ENCODE data around the gene CA10. TPM values are rescaled to one million over a fixed set of nuclear protein-coding genes. Genes with fewer than 3 reads are reported as not detected.

The CA10 gene
- total RNA-seq, 2 experiments from 2014 or later, result not detected

DNA sequence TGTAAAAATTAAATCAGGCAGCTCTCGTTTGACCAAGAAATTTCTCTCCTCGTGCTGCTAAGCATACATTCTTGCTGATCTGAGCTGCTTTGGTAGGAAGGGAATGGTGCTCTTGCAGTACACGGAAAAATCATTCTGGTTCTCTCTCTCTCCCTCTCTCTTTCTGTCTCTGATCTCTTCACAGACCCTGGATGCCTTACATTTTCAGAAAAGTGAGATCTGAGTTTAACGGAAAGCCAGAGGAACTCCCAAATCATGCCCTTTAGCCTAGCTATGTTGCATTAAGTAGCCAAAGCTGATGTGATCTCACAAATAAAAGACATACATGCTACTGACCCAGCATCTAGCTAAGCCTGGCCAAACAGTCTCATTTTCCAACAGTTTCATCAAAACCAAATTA, 4.0 kb downstream of the CA10 start:
- peaks cover 49% of the 10 kb centered on the region for H3K27me3 Mint-ChIP-seq
- DNase-seq, result no peak
- no peaks in the 10 kb centered on the region for H3K9me3 Mint-ChIP-seq
- H3K27ac Mint-ChIP-seq, result no peak overlapping the region
- no peak overlapping the region for H3K4me3 Mint-ChIP-seq
- no peaks in the 10 kb centered on the region for H3K36me3 Mint-ChIP-seq
- H3K4me1 Mint-ChIP-seq, result peaks cover 5% of the 10 kb centered on the region

DNA sequence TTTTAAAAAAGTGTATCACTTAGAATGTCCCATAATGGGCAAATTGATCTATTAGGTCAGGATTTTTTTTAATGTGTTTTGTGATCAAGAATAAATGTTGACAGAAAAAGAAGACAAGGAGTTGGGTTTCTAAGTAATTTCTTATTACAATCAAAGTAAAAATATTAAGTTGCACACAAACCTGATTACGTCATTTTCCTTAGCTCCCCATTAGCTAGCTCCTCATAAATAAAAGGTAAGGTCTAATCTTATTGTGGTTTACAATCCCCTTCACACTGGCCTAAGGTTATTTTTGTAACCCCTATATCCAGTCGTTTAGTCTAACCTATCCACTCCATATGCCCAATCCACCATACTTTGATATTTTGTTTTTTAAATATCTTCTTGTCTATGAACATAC, 7.6 kb downstream of the CA10 start:
- no peaks in the 10 kb centered on the region for H3K36me3 Mint-ChIP-seq
- H3K4me3 Mint-ChIP-seq, result no peak overlapping the region
- peaks cover 2% of the 10 kb centered on the region for H3K4me1 Mint-ChIP-seq
- no peaks in the 10 kb centered on the region for H3K9me3 Mint-ChIP-seq
- no peak for DNase-seq
- no peak overlapping the region for H3K27ac Mint-ChIP-seq
- peaks cover 16% of the 10 kb centered on the region for H3K27me3 Mint-ChIP-seq

DNA sequence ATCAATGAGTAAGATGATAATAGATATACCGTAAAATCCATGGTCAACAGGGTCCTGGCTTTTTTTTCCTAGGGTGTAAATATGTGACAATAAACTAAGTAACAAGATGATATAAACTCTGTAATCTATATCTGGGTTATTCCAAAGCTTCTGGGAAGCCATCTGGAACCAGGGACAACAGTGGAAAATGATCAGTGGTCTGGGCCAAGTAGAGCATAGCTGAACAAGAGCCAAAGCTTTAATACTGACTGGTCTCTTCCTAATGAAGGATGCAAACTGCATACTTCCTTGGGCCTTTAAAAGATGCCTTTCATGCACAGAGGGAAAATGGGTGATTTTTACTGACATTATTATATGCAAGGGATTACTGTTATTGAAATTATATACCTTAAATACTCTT, 8.9 kb downstream of the CA10 start:
- H3K4me3 Mint-ChIP-seq, result no peak overlapping the region
- H3K36me3 Mint-ChIP-seq, result no peaks in the 10 kb centered on the region
- H3K9me3 Mint-ChIP-seq, result no peaks in the 10 kb centered on the region
- H3K4me1 Mint-ChIP-seq, result peaks cover 2% of the 10 kb centered on the region
- no peak for DNase-seq
- peaks cover 12% of the 10 kb centered on the region for H3K27me3 Mint-ChIP-seq
- no peak overlapping the region for H3K27ac Mint-ChIP-seq

DNA sequence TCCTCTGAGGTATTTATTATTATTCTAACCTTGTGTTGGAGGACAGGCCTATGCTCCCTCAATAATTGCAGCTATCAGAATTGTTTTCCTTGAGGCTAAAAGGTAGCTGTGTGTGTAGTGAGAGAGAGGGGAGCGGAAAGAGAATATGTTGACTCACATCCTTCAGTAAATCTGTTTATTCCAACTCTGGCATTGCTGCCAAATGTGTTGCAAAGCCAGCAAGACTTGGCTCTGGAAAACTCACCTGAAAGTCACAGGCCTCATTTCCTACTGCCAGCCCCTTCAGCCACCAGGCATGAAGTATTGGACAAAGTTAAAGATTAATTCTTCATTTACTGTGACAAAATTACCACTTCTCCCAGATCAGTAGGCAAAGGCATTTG, 9.6 kb downstream of the CA10 start:
- no peaks in the 10 kb centered on the region for H3K9me3 Mint-ChIP-seq
- no peak for DNase-seq
- H3K27me3 Mint-ChIP-seq, result peaks cover 6% of the 10 kb centered on the region
- H3K4me3 Mint-ChIP-seq, result no peak overlapping the region
- no peaks in the 10 kb centered on the region for H3K36me3 Mint-ChIP-seq
- H3K27ac Mint-ChIP-seq, result no peak overlapping the region
- H3K4me1 Mint-ChIP-seq, result peaks cover 2% of the 10 kb centered on the region

DNA sequence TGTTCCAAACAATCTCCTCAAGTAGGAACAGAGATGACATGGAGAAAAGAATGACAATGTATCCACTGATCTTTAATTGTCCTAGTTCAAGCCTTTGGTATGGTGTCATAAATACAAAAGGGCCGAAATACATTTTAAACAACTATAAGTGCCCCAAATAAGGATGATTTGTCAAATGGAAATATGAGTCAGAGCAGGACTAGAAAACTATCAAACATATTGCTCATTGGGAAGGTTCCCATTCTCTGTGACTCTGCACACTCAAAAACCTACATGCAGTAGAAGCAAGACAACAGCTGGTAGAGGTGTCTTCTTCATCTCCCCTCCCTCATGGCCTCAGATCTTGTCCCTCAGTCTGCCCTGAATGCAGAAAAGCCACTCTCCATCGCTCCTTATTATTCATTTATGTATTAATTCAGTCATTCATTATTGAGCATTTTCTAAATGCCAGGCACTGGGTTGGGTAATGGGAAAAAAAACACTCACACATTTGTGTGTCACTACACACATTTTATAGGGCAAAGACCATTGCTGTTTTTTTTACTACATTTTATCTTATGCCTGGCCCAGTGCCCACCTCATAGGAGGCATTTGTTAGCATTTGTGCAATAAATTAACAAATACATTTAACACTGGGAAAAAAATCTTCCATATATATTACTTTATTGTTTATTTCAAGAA, 10.1 kb downstream of the CA10 start:
- H3K4me1 Mint-ChIP-seq, result peaks cover 2% of the 10 kb centered on the region
- H3K27me3 Mint-ChIP-seq, result peaks cover 6% of the 10 kb centered on the region
- no peak overlapping the region for H3K4me3 Mint-ChIP-seq
- no peak for DNase-seq
- H3K9me3 Mint-ChIP-seq, result no peaks in the 10 kb centered on the region
- no peaks in the 10 kb centered on the region for H3K36me3 Mint-ChIP-seq
- H3K27ac Mint-ChIP-seq, result no peak overlapping the region

DNA sequence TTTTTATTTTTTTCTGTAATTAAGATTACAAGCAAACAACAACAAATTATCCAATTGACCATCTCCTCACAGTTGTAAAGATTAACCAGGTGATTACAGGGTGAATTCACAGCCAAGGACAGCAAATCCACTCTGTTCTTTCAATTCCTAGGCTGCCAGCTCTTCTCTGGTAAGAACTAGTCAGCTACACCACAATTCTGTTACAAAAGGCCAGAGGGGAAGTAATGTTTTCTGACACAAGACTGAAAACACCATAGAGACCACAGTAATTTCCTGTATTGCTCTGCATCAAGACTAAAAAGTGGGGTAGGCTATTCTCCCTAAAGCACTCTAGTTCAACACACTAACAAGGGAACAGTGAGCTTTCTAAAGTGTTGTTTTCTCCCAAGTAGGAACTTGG, 10.6 kb downstream of the CA10 start:
- DNase-seq, result no peak
- Mint-ChIP-seq H3K4me1 (peaks cover 2% of the 10 kb centered on the region), H3K27ac (peak overlapping the region; percentile 40), H3K4me3 (no peak overlapping the region), H3K36me3 (no peaks in the 10 kb centered on the region), H3K9me3 (no peaks in the 10 kb centered on the region), H3K27me3 (peaks cover 6% of the 10 kb centered on the region)

DNA sequence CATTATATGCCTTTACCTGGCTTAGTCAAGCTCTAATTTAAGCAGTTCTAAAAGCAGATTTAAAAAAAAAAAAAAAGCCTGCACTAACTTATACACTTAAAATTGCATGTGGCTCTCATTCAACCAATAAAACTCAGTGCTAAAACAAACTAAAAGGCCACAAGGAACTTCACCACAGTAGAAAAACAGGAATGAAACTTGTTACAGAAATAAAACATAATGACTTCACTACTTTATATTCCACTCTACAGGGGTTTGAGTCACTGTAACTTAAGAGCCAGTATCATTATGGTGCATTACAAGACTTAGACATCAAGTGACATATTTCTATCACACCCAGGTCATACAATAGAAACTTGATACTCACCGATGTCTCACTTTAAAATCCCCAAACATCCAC, 11.1 kb downstream of the CA10 start:
- H3K4me3 Mint-ChIP-seq, result no peak overlapping the region
- peak overlapping the region; percentile 40 for H3K27ac Mint-ChIP-seq
- peaks cover 2% of the 10 kb centered on the region for H3K4me1 Mint-ChIP-seq
- H3K36me3 Mint-ChIP-seq, result no peaks in the 10 kb centered on the region
- DNase-seq, result no peak
- peaks cover 6% of the 10 kb centered on the region for H3K27me3 Mint-ChIP-seq
- no peaks in the 10 kb centered on the region for H3K9me3 Mint-ChIP-seq

DNA sequence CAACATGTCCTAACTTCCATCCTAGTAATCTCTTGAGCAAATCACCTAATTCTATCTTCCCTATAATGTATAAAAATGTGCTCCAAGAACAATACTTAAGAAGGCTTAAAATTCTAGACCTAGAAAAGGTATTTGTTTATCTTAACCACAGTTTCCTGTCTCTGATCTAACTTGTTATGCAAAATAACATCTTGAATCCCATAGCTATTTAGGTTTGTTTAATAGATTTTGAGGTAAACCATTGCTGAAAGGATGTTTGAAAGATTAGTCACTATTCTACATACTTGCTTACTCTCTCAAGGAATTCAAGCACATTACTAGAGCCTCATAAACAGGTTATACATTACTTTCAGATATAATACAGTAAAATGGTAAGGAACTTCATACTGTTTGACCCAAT, 13.0 kb downstream of the CA10 start:
- no peak for DNase-seq
- no peaks in the 10 kb centered on the region for H3K36me3 Mint-ChIP-seq
- H3K27ac Mint-ChIP-seq, result no peak overlapping the region
- H3K4me1 Mint-ChIP-seq, result peaks cover 2% of the 10 kb centered on the region
- no peaks in the 10 kb centered on the region for H3K9me3 Mint-ChIP-seq
- no peaks in the 10 kb centered on the region for H3K27me3 Mint-ChIP-seq
- no peak overlapping the region for H3K4me3 Mint-ChIP-seq

DNA sequence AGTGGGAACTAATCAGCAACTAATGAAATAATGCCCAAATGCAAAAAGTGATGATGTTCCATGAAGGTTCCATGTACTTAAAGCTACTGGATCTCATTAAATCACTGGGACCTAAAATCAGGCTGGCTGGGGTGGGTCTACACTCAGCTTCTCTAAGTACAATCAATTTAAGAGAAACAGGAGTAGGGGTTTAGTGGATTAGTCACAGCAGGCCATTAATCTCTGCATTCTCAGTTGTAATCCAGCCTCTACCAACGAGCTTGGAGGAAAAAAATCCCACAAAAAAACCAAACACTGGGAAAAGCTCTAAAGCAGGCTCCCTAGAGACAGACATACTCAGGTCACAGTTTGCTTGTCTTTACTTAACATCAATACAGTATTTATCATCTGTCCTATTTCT, 15.0 kb downstream of the CA10 start:
- no peak for DNase-seq
- no peaks in the 10 kb centered on the region for H3K9me3 Mint-ChIP-seq
- H3K36me3 Mint-ChIP-seq, result no peaks in the 10 kb centered on the region
- no peak overlapping the region for H3K27ac Mint-ChIP-seq
- peaks cover 2% of the 10 kb centered on the region for H3K4me1 Mint-ChIP-seq
- no peaks in the 10 kb centered on the region for H3K27me3 Mint-ChIP-seq
- H3K4me3 Mint-ChIP-seq, result no peak overlapping the region

DNA sequence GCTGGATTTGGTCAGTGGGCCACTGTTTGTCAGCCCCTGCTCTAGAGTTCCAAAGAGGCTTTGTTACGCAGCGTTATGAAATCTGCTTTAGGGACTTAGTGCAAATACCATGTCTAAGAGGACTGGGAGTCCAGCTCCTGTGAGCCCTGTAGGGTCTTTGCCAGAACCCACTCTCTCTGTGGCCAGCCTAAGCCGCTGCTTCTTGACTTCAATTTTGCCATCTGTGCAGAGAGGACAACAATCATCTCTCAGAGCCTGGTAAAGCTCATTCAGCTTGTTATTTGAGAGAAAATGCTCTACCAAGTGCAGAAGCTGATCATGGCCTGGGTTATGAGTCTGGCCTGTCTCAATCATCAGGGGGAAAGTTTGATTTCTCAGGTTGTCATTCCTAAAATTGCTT, 17.9 kb downstream of the CA10 start:
- H3K4me1 Mint-ChIP-seq, result no peaks in the 10 kb centered on the region
- no peak for DNase-seq
- H3K27me3 Mint-ChIP-seq, result peaks cover 2% of the 10 kb centered on the region
- H3K4me3 Mint-ChIP-seq, result no peak overlapping the region
- no peaks in the 10 kb centered on the region for H3K9me3 Mint-ChIP-seq
- no peaks in the 10 kb centered on the region for H3K36me3 Mint-ChIP-seq
- no peak overlapping the region for H3K27ac Mint-ChIP-seq

DNA sequence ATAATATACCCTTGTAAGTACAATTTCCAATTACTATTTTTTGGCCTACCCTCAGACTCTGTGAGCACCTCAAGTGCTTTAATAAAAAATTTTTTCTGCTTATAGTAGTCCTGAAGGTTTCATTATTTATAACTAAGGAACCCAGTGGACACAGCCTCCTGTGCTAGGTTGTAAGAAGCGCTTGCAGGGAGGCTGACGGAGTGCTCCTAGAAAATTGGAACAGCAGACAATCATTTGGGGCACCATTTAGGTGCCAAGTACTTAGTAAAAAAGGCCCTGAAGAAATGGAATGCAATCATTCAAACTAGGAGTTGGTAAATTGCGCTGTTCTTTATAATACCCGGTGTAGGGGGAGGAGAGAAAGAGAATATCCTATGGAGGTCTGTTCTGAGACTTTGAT, 19.8 kb downstream of the CA10 start:
- DNase-seq, result no peak
- H3K27ac Mint-ChIP-seq, result no peak overlapping the region
- no peaks in the 10 kb centered on the region for H3K9me3 Mint-ChIP-seq
- no peak overlapping the region for H3K4me3 Mint-ChIP-seq
- H3K4me1 Mint-ChIP-seq, result no peaks in the 10 kb centered on the region
- peaks cover 3% of the 10 kb centered on the region for H3K27me3 Mint-ChIP-seq
- no peaks in the 10 kb centered on the region for H3K36me3 Mint-ChIP-seq

DNA sequence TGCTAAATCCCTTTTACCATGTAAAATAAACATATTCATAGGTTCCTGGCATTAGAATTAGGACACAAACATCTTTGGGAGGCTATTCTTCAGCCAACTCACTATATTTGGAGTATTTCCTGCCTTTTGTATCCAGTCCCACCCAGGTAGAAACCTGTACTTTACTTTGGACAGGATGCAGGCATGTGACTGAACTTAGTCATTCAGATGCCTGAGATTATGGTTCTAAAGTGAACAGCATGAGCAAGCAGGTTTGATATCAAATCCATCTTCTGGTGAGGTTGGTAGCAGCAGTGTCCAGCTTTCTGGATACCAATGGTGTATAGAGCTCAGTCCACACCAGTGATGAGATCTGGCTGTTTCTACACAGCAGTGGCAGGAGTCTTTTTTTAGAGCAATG, 20.2 kb downstream of the CA10 start:
- Mint-ChIP-seq H3K36me3 (no peaks in the 10 kb centered on the region), H3K4me1 (no peaks in the 10 kb centered on the region), H3K9me3 (no peaks in the 10 kb centered on the region), H3K4me3 (no peak overlapping the region), H3K27ac (no peak overlapping the region), H3K27me3 (peaks cover 3% of the 10 kb centered on the region)
- DNase-seq, result no peak

DNA sequence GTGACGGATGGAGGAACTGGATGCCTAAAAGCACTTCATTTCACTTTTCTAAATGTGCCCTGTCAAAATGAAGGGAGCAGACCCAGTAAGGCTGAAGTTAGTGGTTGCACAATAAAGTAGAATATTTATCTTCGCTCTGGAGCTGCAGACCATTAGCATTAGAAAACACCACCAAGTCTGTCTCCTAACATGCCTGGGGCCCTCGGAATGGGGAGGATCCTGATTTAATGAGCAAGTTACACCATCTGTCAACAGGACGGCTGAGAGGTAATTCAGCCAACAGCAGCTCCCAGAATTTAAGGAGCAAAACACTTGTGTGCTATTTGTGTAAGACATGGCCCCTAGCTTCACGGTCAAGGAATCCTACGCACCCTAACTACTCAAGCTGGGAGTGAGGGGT, 22.3 kb downstream of the CA10 start:
- H3K27ac Mint-ChIP-seq, result no peak overlapping the region

DNA sequence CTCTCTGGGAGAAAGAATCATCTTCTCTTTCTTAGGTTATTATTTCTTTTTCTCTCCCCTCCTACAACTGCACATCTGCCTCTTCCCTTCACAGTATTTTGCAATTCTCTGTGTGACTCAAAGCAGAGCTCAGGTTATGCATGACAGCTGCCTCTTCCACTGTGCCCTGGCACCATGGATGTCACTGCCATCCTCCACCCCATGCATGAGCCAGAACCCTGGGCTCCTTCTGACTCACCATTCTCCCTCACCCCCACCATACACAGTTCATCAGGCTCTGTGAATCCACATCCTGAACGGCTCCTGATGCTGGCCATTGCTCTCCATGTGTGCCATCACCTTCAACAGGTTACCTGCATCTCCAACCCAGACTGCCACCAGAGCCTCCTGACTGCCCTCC, 23.9 kb downstream of the CA10 start:
- Mint-ChIP-seq H3K27me3 (peaks cover 3% of the 10 kb centered on the region), H3K4me3 (no peak overlapping the region), H3K27ac (no peak overlapping the region), H3K4me1 (no peaks in the 10 kb centered on the region), H3K36me3 (no peaks in the 10 kb centered on the region), H3K9me3 (peaks cover under 1% of the 10 kb centered on the region)
- no peak for DNase-seq

More for the DNA sequence above, 22.3 kb downstream of the CA10 start:
- no peak overlapping the region for H3K4me3 Mint-ChIP-seq
- peaks cover 3% of the 10 kb centered on the region for H3K27me3 Mint-ChIP-seq
- H3K36me3 Mint-ChIP-seq, result no peaks in the 10 kb centered on the region
- no peak for DNase-seq
- H3K4me1 Mint-ChIP-seq, result no peaks in the 10 kb centered on the region
- no peaks in the 10 kb centered on the region for H3K9me3 Mint-ChIP-seq

DNA sequence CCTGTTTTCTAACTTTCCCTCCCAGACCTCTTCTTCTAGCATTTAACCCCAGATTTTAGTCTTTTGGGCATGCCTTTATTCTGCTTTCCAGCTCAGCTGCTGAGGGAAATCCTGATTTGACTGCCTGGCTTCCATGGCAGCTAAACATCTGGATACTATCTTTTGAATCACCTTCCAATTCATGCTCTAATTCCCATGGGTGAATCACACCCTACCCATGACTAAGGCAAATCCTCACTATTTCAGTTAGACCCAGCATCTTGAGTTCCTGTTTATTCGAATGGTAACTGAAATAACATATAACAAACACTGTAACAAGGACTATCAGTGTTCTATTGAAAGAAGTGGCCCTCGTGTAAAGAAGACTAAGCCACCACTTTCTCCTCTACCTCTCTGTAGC, 29.8 kb downstream of the CA10 start:
- Mint-ChIP-seq H3K4me3 (no peak overlapping the region), H3K36me3 (no peaks in the 10 kb centered on the region), H3K27ac (no peak overlapping the region), H3K27me3 (peaks cover 10% of the 10 kb centered on the region), H3K4me1 (no peaks in the 10 kb centered on the region), H3K9me3 (peaks cover 2% of the 10 kb centered on the region)
- DNase-seq, result no peak

DNA sequence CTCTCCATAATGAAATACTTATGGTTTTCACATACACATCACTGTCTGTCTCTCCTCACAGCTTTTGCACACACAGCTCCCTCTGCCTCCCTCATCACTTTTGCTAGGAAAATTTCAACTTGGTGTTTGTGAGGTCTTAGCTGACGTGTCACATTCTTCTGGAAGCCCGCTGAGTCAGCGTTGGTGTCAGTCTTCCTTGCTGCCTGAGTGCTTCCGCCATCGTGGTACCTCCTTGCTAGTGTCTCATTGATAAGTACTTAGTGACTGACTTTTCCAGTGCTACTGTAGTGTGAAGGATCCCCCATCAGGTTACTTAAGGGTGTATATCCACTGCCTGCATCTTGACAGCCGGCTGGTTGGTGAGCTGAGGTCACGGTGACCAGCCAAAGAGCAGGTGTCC, 33.5 kb downstream of the CA10 start:
- no peaks in the 10 kb centered on the region for H3K36me3 Mint-ChIP-seq
- H3K4me1 Mint-ChIP-seq, result no peaks in the 10 kb centered on the region
- peaks cover 10% of the 10 kb centered on the region for H3K27me3 Mint-ChIP-seq
- no peak for DNase-seq
- no peak overlapping the region for H3K4me3 Mint-ChIP-seq
- H3K9me3 Mint-ChIP-seq, result peaks cover 2% of the 10 kb centered on the region
- no peak overlapping the region for H3K27ac Mint-ChIP-seq
